Measurements from ENCODE around the gene GAB3. TPM values are rescaled to one million over a fixed set of nuclear protein-coding genes. Genes with fewer than 3 reads are reported as not detected.

Gene GAB3
- total RNA-seq, 1 experiment from 2014 or later = 0.69 TPM

DNA sequence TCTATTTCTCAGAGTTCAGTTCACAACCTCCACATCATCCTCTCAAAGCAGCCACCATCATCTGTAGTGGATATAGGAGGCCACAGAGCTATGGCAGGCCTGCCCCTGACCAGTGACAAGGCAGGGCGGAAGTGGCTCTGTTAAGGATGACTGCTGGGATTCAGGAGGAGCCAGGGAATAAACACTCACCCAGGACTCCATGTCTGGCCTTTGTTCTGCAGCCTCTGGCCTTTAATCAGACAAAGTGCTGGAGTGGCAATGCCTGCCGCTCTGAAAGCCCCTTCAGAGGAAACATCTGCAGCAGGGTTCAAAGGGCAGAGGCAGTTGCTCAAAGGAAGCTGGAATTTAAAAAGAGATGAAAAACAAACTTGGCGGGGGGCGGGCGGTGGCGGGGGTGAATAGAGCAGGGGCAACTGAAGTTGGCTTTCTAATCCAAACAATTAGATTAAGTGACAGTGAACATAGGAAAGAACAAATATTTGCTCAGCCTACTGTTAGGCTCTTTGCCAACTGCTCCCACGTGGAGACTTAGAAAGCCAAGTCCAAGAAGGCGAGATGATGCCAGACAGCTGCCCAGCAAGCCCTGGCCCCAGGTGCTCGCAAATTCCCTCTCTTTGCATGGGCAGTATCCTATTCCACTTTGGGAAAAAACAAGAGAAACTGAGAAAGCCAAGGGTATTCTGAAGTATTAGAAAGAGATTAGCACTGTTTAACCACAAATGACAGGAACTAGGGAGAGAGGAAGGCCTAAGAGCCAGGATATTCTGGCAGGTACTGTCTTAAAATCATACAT is 48.9 kb upstream of the GAB3 start:
- Histone ChIP-seq H2AFZ (ENCODE audit: low read depth, low read length, poor library complexity, severe bottlenecking) (no peak overlapping the region), H3K4me3 (replicated peaks in 1 of 2; ENCODE audit: low read depth in 1 of 2, low read length in 2 of 2) (peak overlapping the region in 1 of 2 experiments; percentile 18; a peak in 2 of 4 replicates), H3K79me2 (ENCODE audit: insufficient read depth, low read length) (no peaks in the 10 kb centered on the region), H3K9me2 (ENCODE audit: insufficient read depth) (no peaks in the 10 kb centered on the region), H3K36me3 (ENCODE audit: control insufficient read depth in 1 of 2, insufficient read depth in 2 of 2, low read length in 2 of 2) (no peaks in the 10 kb centered on the region), H3K4me1 (ENCODE audit: control insufficient read depth in 1 of 2, insufficient read depth in 2 of 2, low read length in 2 of 2) (peaks cover 32 to 50% of the 10 kb centered on the region in 2 experiments), H3K27ac (ENCODE audit: low read depth, low read length) (peak overlapping the region; percentile 53), H3K4me2 (ENCODE audit: low read length) (peak overlapping the region; percentile 64), H4K20me1 (ENCODE audit: insufficient read depth) (no peaks in the 10 kb centered on the region), H3K9me3 (ENCODE audit: control insufficient read depth in 1 of 2, insufficient read depth in 1 of 2, low read depth in 1 of 2, low read length in 2 of 2) (no peaks in the 10 kb centered on the region), H3K9ac (ENCODE audit: low read length) (no peak overlapping the region), H3K27me3 (ENCODE audit: insufficient read depth, low read length) (no peaks in the 10 kb centered on the region)
- intact Hi-C loops (cut with micrococcal nuclease) = no loop called here
- ChIA-PET RAD21 (ENCODE audit: low non-redundant PET in 1 of 2, low total read pairs in 2 of 2, uncharacterized antibody in 2 of 2, unreplicated experiment in 2 of 2) (no interaction called here), POLR2A (interaction anchor here (0.9 kb wide), 1 partner anchor 36 kb away, joined by 4 read pairs; no protein-coding TSS in a partner anchor), CTCF (no interaction called here)
- no TSS peak for BruUV-seq (replicated peaks)
- no peak for DNase-seq (ENCODE audit: low read depth, low spot score)
- TF ChIP-seq POLR2AphosphoS5 (IDR thresholded peaks at IDR 0.05; ENCODE audit: low read depth, low read length) (no peak), EGR1 (IDR thresholded peaks at IDR 0.05; ENCODE audit: low read depth) (no peak), RAD21 (IDR thresholded peaks at IDR 0.05; ENCODE audit: low read depth) (no peak), SRF (IDR thresholded peaks at IDR 0.05; ENCODE audit: low read depth) (no peak), YY1 (IDR thresholded peaks at IDR 0.05; ENCODE audit: extremely low read depth, insufficient replicate concordance, low read depth, low read length) (no peak), EZH2 (IDR thresholded peaks at IDR 0.05) (no peak), SIN3A (IDR thresholded peaks at IDR 0.05; ENCODE audit: low read depth) (no peak), POLR2A (IDR thresholded peaks at IDR 0.05; ENCODE audit: borderline replicate concordance, extremely low read depth, insufficient read depth, insufficient read length) (no peak), FOSL1 (IDR thresholded peaks at IDR 0.05; ENCODE audit: low read depth) (no peak)
- TF ChIP-seq, protein P1, sequence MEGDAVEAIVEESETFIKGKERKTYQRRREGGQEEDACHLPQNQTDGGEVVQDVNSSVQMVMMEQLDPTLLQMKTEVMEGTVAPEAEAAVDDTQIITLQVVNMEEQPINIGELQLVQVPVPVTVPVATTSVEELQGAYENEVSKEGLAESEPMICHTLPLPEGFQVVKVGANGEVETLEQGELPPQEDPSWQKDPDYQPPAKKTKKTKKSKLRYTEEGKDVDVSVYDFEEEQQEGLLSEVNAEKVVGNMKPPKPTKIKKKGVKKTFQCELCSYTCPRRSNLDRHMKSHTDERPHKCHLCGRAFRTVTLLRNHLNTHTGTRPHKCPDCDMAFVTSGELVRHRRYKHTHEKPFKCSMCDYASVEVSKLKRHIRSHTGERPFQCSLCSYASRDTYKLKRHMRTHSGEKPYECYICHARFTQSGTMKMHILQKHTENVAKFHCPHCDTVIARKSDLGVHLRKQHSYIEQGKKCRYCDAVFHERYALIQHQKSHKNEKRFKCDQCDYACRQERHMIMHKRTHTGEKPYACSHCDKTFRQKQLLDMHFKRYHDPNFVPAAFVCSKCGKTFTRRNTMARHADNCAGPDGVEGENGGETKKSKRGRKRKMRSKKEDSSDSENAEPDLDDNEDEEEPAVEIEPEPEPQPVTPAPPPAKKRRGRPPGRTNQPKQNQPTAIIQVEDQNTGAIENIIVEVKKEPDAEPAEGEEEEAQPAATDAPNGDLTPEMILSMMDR (IDR thresholded peaks at IDR 0.05 in 2 of 3, conservative IDR thresholded peaks at IDR 0.05 in 1 of 3; ENCODE audit: borderline replicate concordance in 1 of 3, insufficient read depth in 1 of 3, low read depth in 2 of 3, low read length in 2 of 3) = no peak
- TF ChIP-seq, protein P2, sequence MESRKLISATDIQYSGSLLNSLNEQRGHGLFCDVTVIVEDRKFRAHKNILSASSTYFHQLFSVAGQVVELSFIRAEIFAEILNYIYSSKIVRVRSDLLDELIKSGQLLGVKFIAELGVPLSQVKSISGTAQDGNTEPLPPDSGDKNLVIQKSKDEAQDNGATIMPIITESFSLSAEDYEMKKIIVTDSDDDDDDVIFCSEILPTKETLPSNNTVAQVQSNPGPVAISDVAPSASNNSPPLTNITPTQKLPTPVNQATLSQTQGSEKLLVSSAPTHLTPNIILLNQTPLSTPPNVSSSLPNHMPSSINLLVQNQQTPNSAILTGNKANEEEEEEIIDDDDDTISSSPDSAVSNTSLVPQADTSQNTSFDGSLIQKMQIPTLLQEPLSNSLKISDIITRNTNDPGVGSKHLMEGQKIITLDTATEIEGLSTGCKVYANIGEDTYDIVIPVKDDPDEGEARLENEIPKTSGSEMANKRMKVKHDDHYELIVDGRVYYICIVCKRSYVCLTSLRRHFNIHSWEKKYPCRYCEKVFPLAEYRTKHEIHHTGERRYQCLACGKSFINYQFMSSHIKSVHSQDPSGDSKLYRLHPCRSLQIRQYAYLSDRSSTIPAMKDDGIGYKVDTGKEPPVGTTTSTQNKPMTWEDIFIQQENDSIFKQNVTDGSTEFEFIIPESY (IDR thresholded peaks at IDR 0.05; ENCODE audit: extremely low read depth, insufficient replicate concordance, low read length) = no peak
- TF ChIP-seq, protein P3, sequence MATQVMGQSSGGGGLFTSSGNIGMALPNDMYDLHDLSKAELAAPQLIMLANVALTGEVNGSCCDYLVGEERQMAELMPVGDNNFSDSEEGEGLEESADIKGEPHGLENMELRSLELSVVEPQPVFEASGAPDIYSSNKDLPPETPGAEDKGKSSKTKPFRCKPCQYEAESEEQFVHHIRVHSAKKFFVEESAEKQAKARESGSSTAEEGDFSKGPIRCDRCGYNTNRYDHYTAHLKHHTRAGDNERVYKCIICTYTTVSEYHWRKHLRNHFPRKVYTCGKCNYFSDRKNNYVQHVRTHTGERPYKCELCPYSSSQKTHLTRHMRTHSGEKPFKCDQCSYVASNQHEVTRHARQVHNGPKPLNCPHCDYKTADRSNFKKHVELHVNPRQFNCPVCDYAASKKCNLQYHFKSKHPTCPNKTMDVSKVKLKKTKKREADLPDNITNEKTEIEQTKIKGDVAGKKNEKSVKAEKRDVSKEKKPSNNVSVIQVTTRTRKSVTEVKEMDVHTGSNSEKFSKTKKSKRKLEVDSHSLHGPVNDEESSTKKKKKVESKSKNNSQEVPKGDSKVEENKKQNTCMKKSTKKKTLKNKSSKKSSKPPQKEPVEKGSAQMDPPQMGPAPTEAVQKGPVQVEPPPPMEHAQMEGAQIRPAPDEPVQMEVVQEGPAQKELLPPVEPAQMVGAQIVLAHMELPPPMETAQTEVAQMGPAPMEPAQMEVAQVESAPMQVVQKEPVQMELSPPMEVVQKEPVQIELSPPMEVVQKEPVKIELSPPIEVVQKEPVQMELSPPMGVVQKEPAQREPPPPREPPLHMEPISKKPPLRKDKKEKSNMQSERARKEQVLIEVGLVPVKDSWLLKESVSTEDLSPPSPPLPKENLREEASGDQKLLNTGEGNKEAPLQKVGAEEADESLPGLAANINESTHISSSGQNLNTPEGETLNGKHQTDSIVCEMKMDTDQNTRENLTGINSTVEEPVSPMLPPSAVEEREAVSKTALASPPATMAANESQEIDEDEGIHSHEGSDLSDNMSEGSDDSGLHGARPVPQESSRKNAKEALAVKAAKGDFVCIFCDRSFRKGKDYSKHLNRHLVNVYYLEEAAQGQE (IDR thresholded peaks at IDR 0.05; ENCODE audit: low read depth) = no peak
- TF ChIP-seq, protein P4, sequence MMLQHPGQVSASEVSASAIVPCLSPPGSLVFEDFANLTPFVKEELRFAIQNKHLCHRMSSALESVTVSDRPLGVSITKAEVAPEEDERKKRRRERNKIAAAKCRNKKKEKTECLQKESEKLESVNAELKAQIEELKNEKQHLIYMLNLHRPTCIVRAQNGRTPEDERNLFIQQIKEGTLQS (IDR thresholded peaks at IDR 0.05) = no peak
- peak; percentile 74 for ATAC-seq

Measured in HCT116 (cell line).